CD4-positive, alpha-beta T cell (primary cell): Measurements from ENCODE around the gene RFPL3. TPM values are rescaled to one million over a fixed set of nuclear protein-coding genes. Genes with fewer than 3 reads are reported as not detected.
"Not testable (repeated sequence)": the region's sequence is repeated elsewhere in the genome, so short reads cannot be mapped to it uniquely, and the experiment has no call there.

Experiments
- ATAC-seq: fragments of 200-7000 bp; cut with Tn5 transposase; one replicate; pipeline ENCODE4 v1.10.0; 2022; ENCODE audit warnings: mild to moderate bottlenecking; ENCODE audit not compliant: poor library complexity
- CTCF ChIA-PET: fragments of 350-600 bp; sonication (Branson Sonifier 250); formaldehyde crosslinking; loops from one replicate; lab custom pipeline; 2021; ENCODE audit warnings: antibody characterized with exemption, inconsistent platforms; lab: Charles Lee
- POLR2A ChIA-PET: fragments of 350-600 bp; sonication (Branson Sonifier 250); formaldehyde crosslinking; loops from one replicate; lab custom pipeline; 2021; ENCODE audit warnings: antibody characterized with exemption, inconsistent platforms; lab: Charles Lee
- DNase-seq, 14 experiments: peaks; one replicate each; pipeline ENCODE4 v3.0.0-alpha.2; 2013 to 2020; ENCODE audit warnings: mixed read lengths in 2 of 14
- H3K27ac ChIP-seq, 2 donors: one replicate each; pipeline versions ENCODE4 v1.5.1 to v1.7.0; 2013; ENCODE audit warnings: low read length in 2 of 2, low read depth in 1 of 2, mild to moderate bottlenecking in 1 of 2
- H3K27me3 ChIP-seq, 2 experiments: 1 replicate in 1 of 2; 2 replicates in 1 of 2; pipeline versions ENCODE4 v1.6.1 to v1.7.0; 2013; ENCODE audit warnings: low read length in 2 of 2, control low read depth in 1 of 2, mild to moderate bottlenecking in 1 of 2, moderate library complexity in 1 of 2; ENCODE audit not compliant: insufficient read depth in 2 of 2, control insufficient read depth in 1 of 2
- H3K36me3 ChIP-seq: one replicate; pipeline ENCODE4 v1.6.1; 2013; ENCODE audit warnings: low read length, control low read depth; ENCODE audit not compliant: insufficient read depth
- H3K4me1 ChIP-seq: one replicate; pipeline ENCODE4 v1.6.1; 2013; ENCODE audit warnings: low read length, control low read depth; ENCODE audit not compliant: insufficient read depth
- H3K4me3 ChIP-seq: one replicate; pipeline ENCODE4 v1.5.1; 2013; ENCODE audit warnings: mild to moderate bottlenecking, low read length, moderate library complexity
- H3K9me3 ChIP-seq, 2 experiments: 1 replicate in 1 of 2; 2 replicates in 1 of 2; pipeline versions ENCODE4 v1.6.1 to v1.7.0; 2013; ENCODE audit warnings: low read length in 2 of 2, mild to moderate bottlenecking in 2 of 2, control low read depth in 1 of 2, moderate library complexity in 1 of 2; ENCODE audit not compliant: control insufficient read depth in 1 of 2, insufficient read depth in 1 of 2
- H3K27ac Mint-ChIP-seq: one replicate; pipeline ENCODE4 v1.8.0; 2020; ENCODE audit warnings: mixed read lengths
- H3K27me3 Mint-ChIP-seq: one replicate; pipeline ENCODE4 v1.8.0; 2021; ENCODE audit warnings: mixed read lengths
- H3K36me3 Mint-ChIP-seq: one replicate; pipeline ENCODE4 v1.8.0; 2021; ENCODE audit warnings: low read depth, mixed read lengths
- H3K4me1 Mint-ChIP-seq: one replicate; pipeline ENCODE4 v1.8.0; 2021; ENCODE audit warnings: low read depth, mixed read lengths
- H3K4me3 Mint-ChIP-seq: one replicate; pipeline ENCODE4 v1.8.0; 2020; ENCODE audit warnings: mild to moderate bottlenecking, mixed read lengths
- H3K9me3 Mint-ChIP-seq: one replicate; pipeline ENCODE4 v1.8.0; 2020; ENCODE audit warnings: mixed read lengths
- CTCF ChIP-seq: fragments of 200-600 bp; IDR thresholded peaks from one replicate; pipeline ENCODE4 v1.8.0; 2022; ENCODE audit warnings: antibody characterized with exemption, mild to moderate bottlenecking
- intact Hi-C, 2 experiments: fragments of 100-400 bp; cut with DNase I in 1 of 2; cut with micrococcal nuclease in 1 of 2; formaldehyde crosslinking; loops; one replicate each; pipeline versions ENCODE4 v1.15.1 to v1.9.0; 2023 to 2025; cut with DNase I, micrococcal nuclease
- total RNA-seq, 174 experiments: library from RNA in 2 of 174; stranded (reverse) in 2 of 174; gene quantifications; one replicate each; pipeline ENCODE4 v1.2.3 and lab custom pipeline; 2021 to 2026

Gene RFPL3
- total RNA-seq, 2 experiments from 2014 or later: not detected

- ATAC-seq: no peak
Measured at GRCh38 chr22:32342977-32343376, 14.7 kb upstream of the RFPL3 start.

GRCh38 chr22:32343941-32344340, 13.7 kb upstream of the RFPL3 start:
- H3K27me3 Mint-ChIP-seq: peaks cover 58% of the 10 kb centered on the region

More at GRCh38 chr22:32342977-32343376, 14.7 kb upstream of the RFPL3 start:
- Mint-ChIP-seq H3K9me3 (no peaks in the 10 kb centered on the region), H3K27me3 (peaks cover 63% of the 10 kb centered on the region), H3K4me1 (no peaks in the 10 kb centered on the region), H3K36me3 (no peaks in the 10 kb centered on the region), H3K27ac (no peak overlapping the region), H3K4me3 (no peak overlapping the region)
- Histone ChIP-seq H3K4me3 (no peak overlapping the region), H3K36me3 (no peaks in the 10 kb centered on the region), H3K27ac (no peak overlapping the region), H3K27me3 (peaks cover 10% of the 10 kb centered on the region in 2 experiments), H3K4me1 (no peaks in the 10 kb centered on the region), H3K9me3 (no peaks in the 10 kb centered on the region)
- intact Hi-C loops: no loop called here
- CTCF ChIA-PET: no interaction called here
- no peak for DNase-seq
- no peak for TF ChIP-seq CTCF
- POLR2A ChIA-PET: no interaction called here

GRCh38 chr22:32348031-32348611, 9.5 kb upstream of the RFPL3 start:
- Mint-ChIP-seq H3K4me1 (no peaks in the 10 kb centered on the region), H3K4me3 (no peak overlapping the region), H3K9me3 (peaks cover 2% of the 10 kb centered on the region), H3K36me3 (no peaks in the 10 kb centered on the region), H3K27me3 (peaks cover 27% of the 10 kb centered on the region), H3K27ac (no peak overlapping the region)
- no peaks in the 10 kb centered on the region for H3K4me1 ChIP-seq
- H3K36me3 ChIP-seq: no peaks in the 10 kb centered on the region
- CTCF ChIA-PET: no interaction called here
- H3K4me3 ChIP-seq: no peak overlapping the region
- intact Hi-C loops: no loop called here
- H3K9me3 ChIP-seq: peaks cover 0 to 9% of the 10 kb centered on the region in 2 experiments
- peaks cover 0 to 6% of the 10 kb centered on the region in 2 experiments for H3K27me3 ChIP-seq
- DNase-seq (no peak), ATAC-seq (no peak)
- no peak overlapping the region for H3K27ac ChIP-seq
- POLR2A ChIA-PET: no interaction called here
- no peak for TF ChIP-seq CTCF

More at GRCh38 chr22:32343941-32344340, 13.7 kb upstream of the RFPL3 start:
- Histone ChIP-seq H3K4me3 (no peak overlapping the region), H3K9me3 (no peaks in the 10 kb centered on the region), H3K27me3 (peaks cover 10% of the 10 kb centered on the region in 2 experiments), H3K27ac (no peak overlapping the region), H3K4me1 (no peaks in the 10 kb centered on the region), H3K36me3 (no peaks in the 10 kb centered on the region)
- intact Hi-C loops: no loop called here
- ATAC-seq (no peak), DNase-seq (no peak)
- POLR2A ChIA-PET: no interaction called here
- Mint-ChIP-seq H3K27ac (no peak overlapping the region), H3K4me3 (no peak overlapping the region), H3K4me1 (no peaks in the 10 kb centered on the region), H3K9me3 (no peaks in the 10 kb centered on the region), H3K36me3 (no peaks in the 10 kb centered on the region)
- no peak for TF ChIP-seq CTCF
- CTCF ChIA-PET: interaction anchor here (1.8 kb wide), 1 partner anchor 9 kb away, joined by 4 read pairs; no protein-coding TSS in a partner anchor

GRCh38 chr22:32351875-32352274, 5.8 kb upstream of the RFPL3 start:
- POLR2A ChIA-PET, H3K27ac ChIP-seq, H3K27me3 ChIP-seq, H3K36me3 ChIP-seq, intact Hi-C loops, ATAC-seq, CTCF ChIA-PET, H3K4me1 ChIP-seq, H3K4me1 Mint-ChIP-seq, H3K36me3 Mint-ChIP-seq, DNase-seq, H3K4me3 ChIP-seq, H3K27ac Mint-ChIP-seq, H3K4me3 Mint-ChIP-seq, H3K27me3 Mint-ChIP-seq, H3K9me3 Mint-ChIP-seq: not testable (repeated sequence)
- H3K9me3 ChIP-seq: peaks cover 0 to 15% of the 10 kb centered on the region in 2 experiments
